ENCODE results near the gene TCEANC2.

Gene TCEANC2

DNA sequence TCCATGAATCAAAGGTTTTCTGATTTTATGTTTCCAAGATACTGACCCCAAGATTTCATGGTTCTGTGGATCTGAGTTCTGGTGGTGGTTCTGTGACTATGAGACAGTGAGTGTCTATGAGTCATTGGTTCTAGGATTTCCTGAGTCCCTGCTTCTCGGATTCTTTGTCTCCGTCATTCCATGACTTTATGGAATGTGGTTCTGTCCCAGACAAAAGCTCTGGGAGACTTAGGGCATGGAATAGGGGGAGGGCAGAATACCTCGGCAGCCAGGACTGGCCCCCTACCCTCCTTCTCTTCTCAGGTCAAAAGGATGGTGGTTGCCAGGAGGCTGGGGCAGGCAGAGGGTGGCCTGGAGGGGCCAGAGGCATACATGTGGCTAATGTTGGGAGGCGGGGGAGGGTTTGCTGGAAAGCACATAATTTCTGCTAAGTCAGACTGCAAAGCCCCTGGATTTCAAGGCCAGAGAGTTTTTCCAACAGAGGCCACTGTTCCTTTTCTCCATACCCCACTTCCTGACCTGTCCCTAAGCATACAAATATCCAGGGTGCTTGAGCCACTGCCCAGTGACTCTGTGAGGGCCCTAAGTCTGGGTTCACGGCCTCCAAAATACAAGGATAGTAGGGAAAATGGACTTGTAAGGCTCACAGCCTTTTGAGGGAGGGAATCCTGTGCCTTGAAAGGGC is 82.2 kb downstream of the TCEANC2 start:
- no peak for DNase-seq (ENCODE audit: low read depth in 2 of 2)

DNA sequence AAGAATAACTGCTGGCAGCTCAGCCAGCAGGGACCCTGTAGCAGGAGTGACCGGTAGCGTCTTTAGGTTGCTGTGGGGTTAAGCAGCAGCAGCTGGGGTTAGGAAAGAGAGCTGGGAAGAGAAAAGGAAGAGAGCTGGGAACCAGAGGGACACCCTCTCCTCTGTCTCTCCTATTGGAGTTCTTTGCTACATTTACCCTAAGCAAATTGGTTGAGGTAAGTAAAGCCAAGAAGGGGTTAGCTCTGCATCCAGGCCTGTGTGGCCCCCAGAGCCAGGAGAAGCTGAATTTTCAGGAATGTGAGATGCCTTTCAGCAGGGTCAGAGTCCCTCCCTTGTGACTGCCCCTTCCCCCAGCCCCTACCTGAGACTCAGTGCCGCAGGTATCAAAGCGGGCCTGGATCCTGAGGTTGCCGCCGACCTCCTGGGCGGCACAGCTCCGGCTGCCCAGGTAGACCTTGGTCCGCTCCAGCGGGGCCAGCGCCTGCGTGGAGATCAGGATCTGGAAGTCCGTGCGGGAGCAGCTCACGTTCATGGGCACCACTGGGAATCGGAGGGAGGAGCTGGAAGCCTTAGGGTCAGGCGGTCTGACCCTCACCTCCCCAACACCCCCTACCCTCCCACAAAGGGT is 83.0 kb downstream of the TCEANC2 start:
- DNase-seq (ENCODE audit: low read depth in 2 of 2) = no peak

DNA sequence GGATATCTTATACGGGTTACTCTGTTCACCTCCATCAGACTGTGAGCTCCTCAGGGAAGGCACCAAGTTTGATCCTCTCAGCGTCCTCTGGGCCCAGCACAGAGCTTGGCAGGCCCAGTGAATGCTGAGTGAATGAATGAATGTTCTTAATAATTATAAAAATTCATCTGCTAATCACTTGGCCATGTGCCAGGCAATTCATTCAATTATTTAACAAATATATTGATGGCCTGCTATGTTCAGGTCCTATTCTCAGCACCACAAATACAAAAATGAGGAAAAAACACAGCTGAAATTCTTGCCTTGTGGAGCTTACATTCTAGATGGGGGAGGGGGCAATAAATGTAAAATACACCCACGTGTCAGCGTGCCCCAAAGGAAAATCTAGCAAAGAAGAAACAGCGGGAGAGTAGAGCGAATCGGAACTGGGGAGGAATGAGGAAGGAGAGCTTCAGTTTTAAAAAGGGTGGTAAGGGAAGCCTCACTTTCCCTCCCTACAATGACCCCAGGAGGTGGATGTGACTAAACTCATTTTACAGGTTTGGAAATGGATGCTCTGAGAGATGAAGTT is 83.6 kb downstream of the TCEANC2 start:
- DNase-seq (ENCODE audit: low read depth in 2 of 2) = no peak

DNA sequence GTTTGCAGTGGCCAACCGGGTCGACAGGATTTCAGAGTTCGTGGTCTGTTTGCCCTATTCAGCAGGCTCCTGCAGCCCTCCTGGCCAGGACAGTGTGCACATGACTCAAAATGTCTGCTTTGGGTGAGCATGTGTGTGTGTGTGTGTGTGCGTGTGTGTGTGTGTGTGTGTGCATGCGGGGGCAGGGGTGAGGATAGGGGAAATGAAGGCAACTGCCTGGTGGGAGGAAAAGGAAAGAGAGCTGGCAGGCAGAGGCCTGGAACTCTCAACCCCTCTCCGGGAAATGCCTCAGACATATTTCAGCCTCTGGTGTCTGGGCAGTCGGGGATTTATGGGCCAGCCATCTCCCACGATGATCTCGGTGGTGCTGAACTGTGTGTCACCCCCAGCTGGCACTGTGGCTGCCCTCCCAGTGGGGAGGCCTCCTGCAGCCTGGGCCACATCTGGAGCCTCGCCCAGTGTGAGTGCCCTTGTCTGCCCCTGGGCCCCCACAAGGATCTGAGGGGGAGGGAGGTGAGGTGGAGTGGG is 84.2 kb downstream of the TCEANC2 start:
- DNase-seq (ENCODE audit: low read depth in 2 of 2) = no peak

DNA sequence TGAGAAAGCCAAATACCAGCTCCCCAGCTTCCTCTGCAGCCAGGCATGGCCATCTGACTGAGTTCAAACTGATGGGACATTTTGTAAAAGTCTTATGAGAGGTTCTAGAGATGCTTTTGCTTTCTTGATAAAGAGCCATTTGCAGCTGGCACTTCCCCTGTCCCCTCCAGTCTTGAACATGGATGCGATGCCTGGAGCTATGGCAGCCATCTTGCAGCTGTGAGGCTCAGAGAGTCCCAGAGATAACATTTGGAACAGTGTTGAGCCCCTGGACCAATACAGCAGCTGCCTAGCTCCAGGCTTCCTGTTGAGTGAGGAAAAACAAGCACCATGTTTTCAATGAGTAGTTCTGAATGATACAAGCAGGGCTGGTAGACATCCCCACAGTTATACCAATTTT is 85.6 kb downstream of the TCEANC2 start:
- DNase-seq (ENCODE audit: low read depth in 2 of 2) = no peak

DNA sequence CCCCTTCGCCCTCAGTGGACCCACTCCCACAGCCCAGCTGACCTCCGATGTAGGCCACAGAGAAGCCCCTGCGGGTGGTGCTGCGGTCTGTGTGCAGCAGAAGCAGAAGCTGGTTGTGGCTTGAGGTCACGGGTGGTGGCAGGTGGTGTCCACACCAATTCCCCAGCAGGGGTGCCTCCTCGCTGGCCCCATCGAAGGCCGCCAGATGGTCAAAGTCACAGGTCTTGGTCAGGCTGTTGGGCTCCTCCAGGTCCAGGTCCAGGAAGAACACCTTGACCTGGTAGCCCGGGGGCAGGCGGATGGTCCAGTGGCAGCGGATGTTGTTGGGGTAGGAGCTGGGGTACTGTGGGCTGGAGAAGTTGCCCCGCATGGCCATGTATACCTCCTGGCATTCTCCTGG is 86.3 kb downstream of the TCEANC2 start:
- DNase-seq (ENCODE audit: low read depth in 2 of 2) = no peak

DNA sequence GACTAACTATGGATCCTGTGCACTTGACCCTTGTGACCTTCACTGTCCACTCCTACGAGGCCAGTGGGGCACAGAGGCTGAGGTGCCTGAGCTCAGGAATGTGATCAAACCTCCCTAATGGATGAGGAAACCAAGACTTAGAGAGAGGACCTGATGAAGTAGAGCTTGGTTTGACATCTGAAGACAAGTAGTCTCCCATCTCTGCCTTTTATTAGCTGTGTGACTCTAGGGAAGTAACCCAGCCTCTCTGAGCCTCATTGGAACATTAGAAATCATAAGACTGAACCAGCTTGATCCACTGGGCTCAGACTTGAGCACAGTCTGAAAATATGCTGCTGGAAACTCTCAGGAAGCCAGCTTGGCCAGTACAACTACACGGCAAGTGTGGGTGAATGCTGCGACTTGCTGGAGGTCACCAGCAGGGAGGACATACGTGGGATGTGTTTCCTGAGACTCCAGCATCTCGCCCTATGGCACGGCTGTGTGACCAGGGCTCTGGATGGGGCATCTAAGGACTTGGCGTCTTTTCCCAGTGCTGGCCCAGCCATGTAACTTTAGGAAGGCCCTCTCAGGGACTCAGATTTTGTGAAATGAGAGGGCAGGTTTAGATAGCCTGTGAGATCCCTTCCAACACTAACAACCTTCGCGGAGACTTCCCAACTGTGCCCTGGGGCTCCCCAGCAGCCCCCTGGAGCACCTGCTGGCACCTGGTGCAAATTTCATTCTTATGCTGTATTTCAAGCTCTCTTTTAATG is 88.9 kb downstream of the TCEANC2 start:
- no peak for DNase-seq (ENCODE audit: low read depth in 2 of 2)

DNA sequence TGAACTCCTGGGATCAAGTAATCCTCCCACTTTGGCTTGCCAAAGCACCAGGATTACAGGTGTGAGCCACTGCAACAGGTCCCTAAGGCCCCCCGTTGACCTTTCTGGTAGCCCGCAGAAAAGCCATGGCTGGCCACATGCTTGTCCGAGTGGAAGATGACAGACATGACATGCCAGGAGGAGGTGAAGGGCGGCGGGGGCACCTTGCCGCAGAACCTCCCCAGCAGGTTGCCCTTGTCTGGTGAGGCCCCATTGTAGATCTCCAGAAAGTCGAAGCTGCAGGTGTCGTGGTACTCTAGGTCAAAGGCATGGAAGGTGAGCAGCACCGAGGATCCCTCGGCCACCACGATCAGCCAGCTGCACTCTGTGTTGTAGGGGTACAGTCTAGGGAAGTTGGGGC is 91.0 kb downstream of the TCEANC2 start:
- DNase-seq (ENCODE audit: low read depth in 2 of 2) = no peak

DNA sequence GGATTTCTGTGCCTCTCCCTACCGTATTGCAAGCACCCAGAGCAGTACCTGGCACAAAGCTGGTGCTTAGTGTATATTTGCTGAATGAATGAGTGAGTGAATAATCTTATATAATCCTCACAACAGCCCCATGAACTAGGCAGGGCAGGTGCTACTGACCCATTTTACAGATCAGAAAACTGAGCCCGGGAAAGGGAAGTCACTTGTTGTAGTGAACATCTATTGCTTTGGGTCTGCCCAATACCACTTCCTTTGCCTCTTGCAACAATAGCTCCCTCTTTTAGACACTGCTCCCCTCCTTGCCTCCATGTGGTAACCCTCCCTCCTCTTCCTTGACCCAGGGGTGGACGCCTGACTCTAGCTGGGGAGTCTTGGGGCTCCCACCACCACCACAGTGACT is 96.3 kb downstream of the TCEANC2 start:
- DNase-seq (ENCODE audit: low read depth in 2 of 2) = no peak

DNA sequence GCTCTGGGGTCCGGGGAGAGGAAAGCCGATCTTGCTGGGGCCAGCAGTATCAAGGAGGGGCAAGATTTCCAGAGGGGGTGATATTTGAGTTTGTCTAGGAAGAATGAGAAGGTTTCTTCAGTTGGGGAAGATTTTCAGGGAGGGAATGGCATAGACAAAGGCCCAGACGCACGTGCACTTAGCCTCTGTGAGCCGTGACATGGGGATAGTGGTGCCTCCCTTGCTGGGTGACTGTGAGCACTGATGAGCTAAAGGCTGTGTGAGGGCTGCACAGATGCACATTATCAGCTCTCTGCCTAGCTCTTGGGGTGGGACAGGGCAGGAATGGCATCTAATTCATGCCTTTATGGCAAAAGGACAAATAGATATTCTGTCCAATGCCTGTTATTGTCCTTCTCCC is 97.6 kb downstream of the TCEANC2 start:
- no peak for DNase-seq (ENCODE audit: low read depth in 2 of 2)

DNA sequence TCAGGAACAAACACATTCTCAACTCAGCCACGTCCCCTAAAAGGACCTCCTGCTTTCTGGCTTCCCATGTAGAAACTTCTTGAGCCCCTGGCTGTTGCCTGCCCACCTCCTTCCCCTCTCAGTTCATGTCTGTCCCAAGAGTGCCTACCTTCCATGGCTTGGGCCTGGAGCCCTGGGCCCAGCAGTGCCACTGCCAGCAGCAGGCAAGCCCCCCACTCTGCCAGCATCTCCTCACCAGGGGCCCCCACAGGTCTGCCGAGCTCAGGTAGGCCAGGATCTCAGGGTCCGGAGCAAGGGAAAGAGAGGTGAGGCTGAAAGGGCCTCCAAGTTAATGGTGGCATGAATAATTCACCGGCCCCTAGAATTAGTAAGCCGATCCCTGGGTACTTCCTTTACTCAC is 99.3 kb downstream of the TCEANC2 start, which contains the start of gene CDCP2:
Gene CDCP2, minus strand, starts transcription at position 305 of the 400 bp plus-strand sequence. Its CDS starts 78 bp downstream, at position 227.
- no peak for DNase-seq (ENCODE audit: low read depth in 2 of 2)

DNA sequence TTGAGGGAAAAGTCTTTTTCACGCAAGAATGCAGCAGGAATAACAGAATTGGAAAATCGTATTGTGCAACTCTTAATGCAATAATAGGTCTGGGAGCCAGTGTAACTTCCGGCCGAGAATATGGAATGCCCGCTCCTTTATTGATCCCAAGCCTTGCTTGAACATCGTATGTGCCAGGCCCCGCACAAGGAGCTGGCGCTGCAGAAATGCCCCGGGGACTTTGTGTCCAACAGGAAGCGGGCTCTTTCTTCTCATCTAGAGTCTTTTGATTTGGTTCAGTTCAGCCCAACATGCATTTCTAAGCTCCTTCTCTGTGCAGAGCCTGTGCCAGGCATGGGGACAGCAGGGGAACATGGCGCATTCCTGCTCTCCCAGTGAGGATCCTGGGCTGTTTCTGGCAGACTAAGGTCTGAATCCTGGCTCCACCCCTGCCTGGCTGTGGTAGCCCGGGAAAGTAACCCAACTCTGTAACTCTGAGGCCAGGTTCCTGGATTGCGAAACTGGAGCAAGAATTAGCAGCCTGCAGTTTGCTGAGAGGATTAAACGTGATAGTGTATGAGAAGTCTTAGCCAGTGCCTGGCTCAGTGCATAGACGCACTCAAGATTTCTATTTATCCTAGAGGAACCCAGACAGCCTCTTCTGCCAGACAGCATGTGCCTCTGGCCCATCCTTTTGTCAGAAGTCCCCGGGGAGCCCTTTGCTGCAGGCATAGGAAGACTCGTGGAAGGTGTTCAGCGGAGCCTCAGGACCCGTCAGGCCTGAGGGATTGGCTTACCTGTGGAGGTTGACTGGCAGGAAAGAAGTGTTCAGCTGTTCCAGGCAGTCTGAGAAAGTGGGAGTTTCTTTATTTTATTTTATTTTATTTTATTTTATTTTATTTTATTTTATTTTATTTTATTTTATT is 100.4 kb downstream of the TCEANC2 start:
- no peak for DNase-seq (ENCODE audit: low read depth in 2 of 2)
